DND-41 (cell line): ENCODE data around the gene CACNA2D1.

ENCODE experiments used
- ATAC-seq: fragments of 200-7000 bp; cut with Tn5 transposase; 3 replicates; pipeline ENCODE4 v1.9.1; 2021; ENCODE audit warnings: low read depth; ENCODE audit not compliant: insufficient read depth
- DNase-seq: peaks from one replicate; pipeline ENCODE4 v3.0.0-alpha.2; 2020
- H2AFZ ChIP-seq: 2 replicates; pipeline ENCODE4 v1.6.0; 2012; ENCODE audit warnings: low read depth, low read length
- H3K27ac ChIP-seq: 2 replicates; pipeline ENCODE4 v1.5.1; 2012; ENCODE audit warnings: low read length, inconsistent platforms
- H3K27me3 ChIP-seq: fragments of 200-600 bp; sonication (generic); 2 replicates; pipeline ENCODE4 v1.6.0; 2012; ENCODE audit warnings: low read length, mild to moderate bottlenecking, inconsistent platforms; ENCODE audit not compliant: insufficient read depth, poor library complexity
- H3K36me3 ChIP-seq: 2 replicates; pipeline ENCODE4 v1.5.1; 2012; ENCODE audit warnings: low read length, inconsistent platforms; ENCODE audit not compliant: insufficient read depth
- H3K4me1 ChIP-seq: 2 replicates; pipeline ENCODE4 v1.5.1; 2012; ENCODE audit warnings: mild to moderate bottlenecking, low read length; ENCODE audit not compliant: insufficient read depth
- H3K4me2 ChIP-seq: 2 replicates; pipeline ENCODE4 v1.6.0; 2012; ENCODE audit warnings: mild to moderate bottlenecking, moderate library complexity, low read length, inconsistent platforms; ENCODE audit not compliant: insufficient read depth
- H3K4me3 ChIP-seq, 2 experiments: fragments of 200-600 bp in 1 of 2; shearing (Covaris generic) in 1 of 2; 2 replicates each; pipeline ENCODE4 v1.5.1; 2012 to 2016; ENCODE audit warnings: inconsistent platforms in 2 of 2, low read length in 2 of 2, mild to moderate bottlenecking in 2 of 2, low read depth in 1 of 2, moderate library complexity in 1 of 2
- H3K79me2 ChIP-seq: 2 replicates; pipeline ENCODE4 v1.6.0; 2012; ENCODE audit warnings: low read length, inconsistent platforms; ENCODE audit not compliant: insufficient read depth
- H3K9ac ChIP-seq: 2 replicates; pipeline ENCODE4 v1.6.0; 2012; ENCODE audit warnings: low read depth, mild to moderate bottlenecking, inconsistent platforms, low read length, moderate library complexity
- H3K9me3 ChIP-seq: 2 replicates; pipeline ENCODE4 v1.5.1; 2012; ENCODE audit warnings: low read length, moderate library complexity, mild to moderate bottlenecking, inconsistent platforms; ENCODE audit not compliant: insufficient read depth, severe bottlenecking
- H4K20me1 ChIP-seq: 2 replicates; pipeline ENCODE4 v1.6.0; 2012; ENCODE audit warnings: low read length; ENCODE audit not compliant: insufficient read depth
- EZH2 ChIP-seq: IDR thresholded peaks from 3 replicates; pipeline ENCODE4 v1.6.1; 2012; ENCODE audit warnings: borderline replicate concordance, low read depth, mild to moderate bottlenecking, moderate library complexity, low read length, inconsistent platforms; ENCODE audit not compliant: severe bottlenecking
- TF ChIP-seq, protein P1 (sequence below): IDR thresholded peaks from 2 replicates; pipeline ENCODE4 v1.5.1; 2012; ENCODE audit warnings: borderline replicate concordance, low read length, moderate library complexity, mild to moderate bottlenecking; ENCODE audit not compliant: poor library complexity, severe bottlenecking; ENCODE audit errors: extremely low read depth

The CACNA2D1 gene

DNA sequence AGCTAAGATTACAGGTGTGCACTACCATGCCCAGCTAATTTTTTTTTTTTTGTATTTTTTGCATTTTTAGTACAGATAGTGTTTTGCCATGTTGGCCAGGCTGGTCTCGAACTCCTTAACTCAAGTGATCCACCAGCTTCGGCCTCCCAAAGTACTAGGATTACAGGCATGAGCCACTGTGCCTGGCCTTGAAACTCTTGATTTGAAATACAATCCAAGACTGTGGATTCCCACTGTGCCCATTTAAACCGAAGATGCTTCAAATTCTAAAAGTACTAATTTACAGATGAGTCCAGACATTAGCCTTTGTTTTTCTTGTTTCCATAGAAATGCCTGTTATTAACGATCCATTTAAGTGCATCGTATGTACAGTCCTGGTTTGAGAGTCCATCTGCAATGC lies 130.9 kb downstream of the CACNA2D1 start:
- Histone ChIP-seq H3K9ac (no peak overlapping the region), H2AFZ (no peak overlapping the region), H3K79me2 (no peaks in the 10 kb centered on the region), H3K9me3 (no peaks in the 10 kb centered on the region), H3K4me2 (no peak overlapping the region), H3K4me3 (no peak overlapping the region), H3K4me1 (no peaks in the 10 kb centered on the region), H3K27me3 (no peaks in the 10 kb centered on the region), H4K20me1 (no peaks in the 10 kb centered on the region), H3K36me3 (no peaks in the 10 kb centered on the region), H3K27ac (no peak overlapping the region)
- no peak for DNase-seq
- TF ChIP-seq, protein P1, sequence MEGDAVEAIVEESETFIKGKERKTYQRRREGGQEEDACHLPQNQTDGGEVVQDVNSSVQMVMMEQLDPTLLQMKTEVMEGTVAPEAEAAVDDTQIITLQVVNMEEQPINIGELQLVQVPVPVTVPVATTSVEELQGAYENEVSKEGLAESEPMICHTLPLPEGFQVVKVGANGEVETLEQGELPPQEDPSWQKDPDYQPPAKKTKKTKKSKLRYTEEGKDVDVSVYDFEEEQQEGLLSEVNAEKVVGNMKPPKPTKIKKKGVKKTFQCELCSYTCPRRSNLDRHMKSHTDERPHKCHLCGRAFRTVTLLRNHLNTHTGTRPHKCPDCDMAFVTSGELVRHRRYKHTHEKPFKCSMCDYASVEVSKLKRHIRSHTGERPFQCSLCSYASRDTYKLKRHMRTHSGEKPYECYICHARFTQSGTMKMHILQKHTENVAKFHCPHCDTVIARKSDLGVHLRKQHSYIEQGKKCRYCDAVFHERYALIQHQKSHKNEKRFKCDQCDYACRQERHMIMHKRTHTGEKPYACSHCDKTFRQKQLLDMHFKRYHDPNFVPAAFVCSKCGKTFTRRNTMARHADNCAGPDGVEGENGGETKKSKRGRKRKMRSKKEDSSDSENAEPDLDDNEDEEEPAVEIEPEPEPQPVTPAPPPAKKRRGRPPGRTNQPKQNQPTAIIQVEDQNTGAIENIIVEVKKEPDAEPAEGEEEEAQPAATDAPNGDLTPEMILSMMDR, result no peak
- no peak for TF ChIP-seq EZH2
- ATAC-seq, result no peak

DNA sequence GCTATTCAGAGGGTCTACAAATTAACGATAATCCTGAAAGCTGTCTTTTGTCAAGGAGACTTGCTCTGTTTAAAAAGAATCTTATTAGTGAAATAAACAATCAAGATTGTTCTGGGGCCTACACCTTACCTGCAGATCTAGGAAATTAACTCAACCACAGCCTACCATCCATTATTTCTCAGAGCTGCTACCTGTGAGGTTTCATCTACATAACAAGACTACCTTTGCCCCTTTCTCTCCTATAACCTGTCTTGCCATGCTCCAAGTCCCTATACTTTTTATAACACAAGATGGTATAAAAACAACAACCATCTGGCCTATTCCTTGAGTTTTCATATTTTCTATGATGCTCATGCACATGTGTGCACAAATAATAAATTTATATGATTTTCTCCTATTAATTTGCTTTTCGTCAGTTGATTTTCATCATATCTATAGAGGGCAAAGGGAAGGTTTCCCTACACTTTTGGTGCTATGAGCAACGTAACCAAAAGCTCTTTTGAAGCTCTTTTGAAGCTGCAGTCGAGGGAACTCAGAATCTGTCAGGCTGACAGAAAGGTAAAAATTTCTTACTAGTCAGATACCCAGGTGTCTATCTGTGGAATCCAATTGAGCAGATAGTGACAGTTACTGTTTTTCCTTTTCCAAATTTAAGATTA lies 138.1 kb downstream of the CACNA2D1 start:
- Histone ChIP-seq H3K27ac (no peak overlapping the region), H4K20me1 (no peaks in the 10 kb centered on the region), H3K4me3 (no peak overlapping the region), H3K27me3 (no peaks in the 10 kb centered on the region), H3K36me3 (no peaks in the 10 kb centered on the region), H3K79me2 (no peaks in the 10 kb centered on the region), H2AFZ (no peak overlapping the region), H3K4me1 (no peaks in the 10 kb centered on the region), H3K9me3 (no peaks in the 10 kb centered on the region), H3K9ac (no peak overlapping the region), H3K4me2 (no peak overlapping the region)
- DNase-seq, result no peak
- TF ChIP-seq, protein P1, result no peak
- no peak for TF ChIP-seq EZH2
- ATAC-seq, result no peak

DNA sequence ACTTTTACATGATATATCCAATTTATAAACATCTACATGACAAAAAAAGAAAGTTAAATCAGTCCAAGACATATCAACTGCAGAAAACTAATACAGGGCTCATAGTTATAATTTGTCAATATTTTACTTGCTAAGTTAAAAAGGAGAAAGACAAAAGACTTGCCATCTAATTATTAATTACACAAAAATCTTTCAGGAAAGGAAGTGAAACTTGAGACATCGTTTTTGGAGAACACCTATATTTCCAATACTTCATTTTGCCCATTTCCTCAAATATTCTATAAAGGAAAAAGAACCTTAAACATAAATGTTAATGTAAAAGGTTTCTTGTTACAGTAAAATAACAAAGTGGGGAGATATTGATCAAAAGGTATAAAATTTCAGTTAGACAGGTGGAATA lies 148.7 kb downstream of the CACNA2D1 start:
- no peak overlapping the region for H2AFZ ChIP-seq

More for the DNA sequence above, 148.7 kb downstream of the CACNA2D1 start:
- no peaks in the 10 kb centered on the region for H4K20me1 ChIP-seq
- H3K27ac ChIP-seq, result no peak overlapping the region
- no peak overlapping the region for H3K4me3 ChIP-seq
- H3K4me2 ChIP-seq, result no peak overlapping the region
- H3K9ac ChIP-seq, result no peak overlapping the region
- ATAC-seq, result no peak
- no peaks in the 10 kb centered on the region for H3K9me3 ChIP-seq
- no peaks in the 10 kb centered on the region for H3K4me1 ChIP-seq
- H3K36me3 ChIP-seq, result no peaks in the 10 kb centered on the region
- no peaks in the 10 kb centered on the region for H3K27me3 ChIP-seq
- no peak for DNase-seq
- TF ChIP-seq EZH2, result no peak
- TF ChIP-seq, protein P1, result no peak
- H3K79me2 ChIP-seq, result no peaks in the 10 kb centered on the region
